SJCRH30 (cell line): ENCODE results near the gene GPR157. TPM values are rescaled to one million over a fixed set of nuclear protein-coding genes. Genes with fewer than 3 reads are reported as not detected.
"Not testable (repeated sequence)": the region's sequence is repeated elsewhere in the genome, so short reads cannot be mapped to it uniquely, and the experiment has no call there.

Experiments used
- DNase-seq, 2 experiments: peaks; one replicate each; pipeline ENCODE4 v3.0.0-alpha.2; 2015 to 2020
- H3K27ac ChIP-seq: fragments of 250-450 bp; sonication (Bioruptor Pico); 2 replicates; pipeline ENCODE4 v1.5.1; 2020; ENCODE audit warnings: mild to moderate bottlenecking, moderate library complexity
- H3K27me3 ChIP-seq: fragments of 250-450 bp; sonication (Bioruptor Pico); 2 replicates; pipeline ENCODE4 v1.5.1; 2020; ENCODE audit warnings: mild to moderate bottlenecking, moderate library complexity
- H3K36me3 ChIP-seq: fragments of 250-450 bp; sonication (Bioruptor Pico); 2 replicates; pipeline ENCODE4 v1.5.1; 2020; ENCODE audit warnings: mild to moderate bottlenecking, moderate library complexity
- H3K4me1 ChIP-seq: fragments of 250-450 bp; sonication (Bioruptor Pico); 2 replicates; pipeline ENCODE4 v1.5.1; 2020; ENCODE audit warnings: mild to moderate bottlenecking, moderate library complexity
- H3K4me3 ChIP-seq: fragments of 250-450 bp; sonication (Bioruptor Pico); 2 replicates; pipeline ENCODE4 v1.5.1; 2020; ENCODE audit warnings: mild to moderate bottlenecking, moderate library complexity
- H3K9me3 ChIP-seq: fragments of 250-450 bp; sonication (Bioruptor Pico); replicated peaks from 2 replicates; pipeline ENCODE4 v1.5.1; 2020; ENCODE audit warnings: mild to moderate bottlenecking, moderate library complexity
- total RNA-seq: library from RNA; depleted of rRNA; stranded (reverse); fragments of >200 nt; shearing (Covaris generic); gene quantifications from 2 replicates; pipeline ENCODE4 v1.2.3, GENCODE V29; 2014

GPR157 gene
- total RNA-seq, 1 experiment from 2014 or later = not detected

DNA sequence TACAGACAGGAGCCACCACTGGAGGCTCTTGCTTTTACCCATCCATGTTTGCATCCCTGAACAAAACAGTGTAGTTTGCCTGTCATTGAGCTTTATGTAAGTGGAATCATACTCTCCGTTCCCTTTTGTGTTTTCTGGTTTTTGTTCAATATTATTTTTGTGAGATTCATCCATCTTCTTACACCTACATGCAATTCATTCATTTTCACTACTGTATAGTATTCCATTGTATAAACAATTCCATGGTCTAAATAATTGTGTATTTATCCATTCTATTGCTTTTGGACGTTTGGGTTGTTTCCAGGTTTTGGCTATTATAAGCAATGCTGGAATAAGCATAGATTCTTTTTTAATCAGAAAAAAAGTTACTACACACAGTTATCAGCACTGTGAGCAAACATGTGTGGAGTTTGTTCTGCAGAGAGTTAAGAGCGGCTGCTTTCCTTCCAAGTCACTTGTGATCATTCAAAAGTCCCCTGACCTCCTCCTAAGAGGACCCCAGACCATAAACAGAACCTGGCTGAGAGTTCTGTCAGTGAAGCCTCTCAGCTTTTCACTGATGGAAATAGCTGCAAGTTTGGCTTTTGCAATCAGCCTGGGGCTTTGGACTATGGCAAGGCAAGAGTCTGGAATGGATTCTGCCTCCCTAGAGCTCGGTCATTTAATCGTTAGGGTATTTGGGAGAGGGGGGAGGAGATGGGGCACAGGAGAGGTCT, 5.1 kb upstream of the GPR157 start:
- H3K4me1 ChIP-seq = no peaks in the 10 kb centered on the region

DNA sequence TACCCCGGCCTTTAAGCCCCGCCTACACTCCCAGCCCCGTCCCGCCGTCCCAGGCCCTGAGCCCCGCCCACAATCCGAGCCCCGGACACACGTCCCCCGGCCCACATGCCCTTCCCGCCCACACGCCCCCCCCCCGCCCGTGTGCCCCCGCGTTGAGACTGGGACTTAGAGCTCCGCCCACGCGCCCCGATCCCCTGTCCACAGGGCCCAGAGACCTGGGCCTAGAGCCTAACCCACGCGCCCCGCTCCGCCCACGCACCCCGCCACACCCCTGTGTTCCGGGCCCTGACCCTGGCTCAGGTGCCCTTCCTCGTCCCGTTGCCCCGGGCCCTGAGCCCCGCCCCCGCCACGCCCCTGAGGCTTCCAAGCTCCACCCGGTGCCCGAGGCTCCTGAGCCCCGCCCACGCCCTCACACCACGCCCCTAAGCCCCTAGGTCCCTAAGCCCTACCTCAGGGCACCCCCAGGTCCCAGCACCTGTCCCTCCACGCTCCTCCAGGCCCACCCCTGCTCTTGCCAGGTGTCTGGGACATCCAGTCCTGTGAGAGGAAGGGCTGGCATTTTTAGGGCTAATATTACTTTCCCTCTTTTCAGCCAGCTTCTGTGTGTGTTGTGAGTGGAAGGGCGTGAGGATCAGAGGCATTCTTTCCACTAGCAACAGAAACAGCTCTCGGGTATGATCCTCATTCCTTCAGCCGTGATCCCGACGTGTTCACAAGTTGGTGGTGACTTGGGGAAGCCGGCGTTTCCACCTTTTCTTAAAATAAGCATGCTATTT, 552 bp upstream of the GPR157 start:
- H3K9me3 ChIP-seq = no peaks in the 10 kb centered on the region; the same call in 1 of the 2 replicates
- no peaks in the 10 kb centered on the region; the same call in 1 of the 2 replicates for H3K27me3 ChIP-seq
- no peak overlapping the region for H3K27ac ChIP-seq
- no peaks in the 10 kb centered on the region for H3K4me1 ChIP-seq
- no peak overlapping the region for H3K4me3 ChIP-seq
- DNase-seq = no peak
- no peaks in the 10 kb centered on the region for H3K36me3 ChIP-seq

More for the DNA sequence above, 5.1 kb upstream of the GPR157 start:
- no peaks in the 10 kb centered on the region for H3K36me3 ChIP-seq
- H3K27ac ChIP-seq = no peak overlapping the region
- H3K27me3 ChIP-seq = no peaks in the 10 kb centered on the region; the same call in 1 of the 2 replicates
- DNase-seq = no peak
- no peaks in the 10 kb centered on the region; the same call in 1 of the 2 replicates for H3K9me3 ChIP-seq
- H3K4me3 ChIP-seq = no peak overlapping the region

DNA sequence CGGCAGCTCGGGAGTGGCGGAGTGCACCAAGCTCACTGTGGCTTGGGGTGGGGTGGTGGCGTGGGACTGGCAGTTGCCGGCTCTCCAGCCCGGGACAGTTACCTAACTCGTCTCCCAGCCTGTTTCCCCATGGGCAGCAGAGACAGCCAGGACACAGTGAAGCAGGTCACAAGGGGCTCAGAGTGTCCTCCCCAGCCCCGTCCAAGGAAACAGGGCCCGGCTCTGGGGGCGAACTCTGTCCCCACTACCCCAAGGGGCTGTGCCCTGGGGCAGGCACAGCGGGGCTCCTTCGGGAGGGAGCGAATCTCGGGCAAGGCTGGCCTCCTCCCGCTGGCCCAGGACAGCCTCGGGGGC, 759 bp downstream of the GPR157 start:
- Histone ChIP-seq H3K4me1 (no peaks in the 10 kb centered on the region), H3K36me3 (no peaks in the 10 kb centered on the region), H3K4me3 (no peak overlapping the region), H3K9me3 (no peaks in the 10 kb centered on the region), H3K27ac (no peak overlapping the region), H3K27me3 (no peaks in the 10 kb centered on the region)
- no peak for DNase-seq

DNA sequence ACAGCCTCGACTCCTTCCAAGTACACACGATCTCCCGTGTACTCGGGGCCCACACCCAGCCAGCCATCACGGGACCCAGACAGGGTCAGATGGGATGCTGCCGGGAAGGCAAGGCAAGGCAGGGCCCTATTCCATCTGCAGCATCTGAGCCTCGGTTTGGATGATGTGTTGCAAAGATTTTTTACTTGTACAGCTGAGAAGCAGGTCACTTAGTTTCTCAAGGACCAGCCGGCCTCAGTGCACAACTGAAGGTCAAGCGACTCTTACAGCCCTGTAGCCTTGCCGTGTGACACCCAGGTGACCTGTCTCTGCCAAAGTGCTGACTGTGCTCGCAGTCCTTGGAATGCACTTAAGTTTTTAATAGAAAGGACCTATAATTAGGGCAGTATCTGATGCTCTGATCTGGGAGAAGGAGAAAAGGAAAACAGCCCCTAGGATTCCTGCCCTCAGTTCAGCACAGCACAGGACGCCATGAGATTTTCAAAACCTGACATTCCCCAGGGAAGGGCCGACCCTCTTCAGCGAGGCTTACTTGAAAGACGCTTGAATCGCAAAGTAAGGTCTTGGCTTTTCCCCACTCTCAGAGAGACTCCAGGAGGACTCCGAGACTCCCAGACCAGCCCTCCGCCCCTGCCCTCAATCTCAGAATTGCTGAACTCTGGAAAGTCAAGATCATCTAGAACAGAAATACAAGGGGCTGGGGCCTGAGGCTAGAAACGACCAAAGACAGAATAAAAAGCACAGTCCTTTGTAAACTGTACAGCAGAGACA, 1.3 kb downstream of the GPR157 start:
- no peak for DNase-seq
- Histone ChIP-seq H3K4me1 (no peaks in the 10 kb centered on the region), H3K4me3 (no peak overlapping the region), H3K27ac (no peak overlapping the region), H3K36me3 (no peaks in the 10 kb centered on the region), H3K9me3 (no peaks in the 10 kb centered on the region), H3K27me3 (no peaks in the 10 kb centered on the region)

DNA sequence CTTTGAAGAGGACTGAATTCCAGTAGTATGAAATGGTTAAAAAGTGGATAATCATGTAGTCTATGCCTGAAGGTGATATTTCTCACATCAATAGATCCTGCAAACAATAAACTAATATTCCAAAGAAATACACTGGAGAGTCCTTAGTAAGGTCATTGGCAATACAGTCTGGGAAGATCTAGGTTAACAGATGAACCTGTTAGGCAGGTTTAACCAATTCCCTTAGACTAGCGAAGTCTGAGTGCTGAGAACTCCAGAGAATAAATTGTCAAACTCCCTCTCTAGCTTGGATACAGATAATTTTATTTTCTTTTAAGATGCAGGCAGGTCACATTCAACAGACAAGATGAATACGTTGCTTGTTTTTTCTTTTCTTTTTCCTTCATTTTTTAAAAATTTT, 2.4 kb downstream of the GPR157 start:
- Histone ChIP-seq H3K27ac (no peak overlapping the region), H3K27me3 (no peaks in the 10 kb centered on the region), H3K4me1 (no peaks in the 10 kb centered on the region), H3K36me3 (no peaks in the 10 kb centered on the region), H3K9me3 (no peaks in the 10 kb centered on the region), H3K4me3 (no peak overlapping the region)
- DNase-seq = no peak

DNA sequence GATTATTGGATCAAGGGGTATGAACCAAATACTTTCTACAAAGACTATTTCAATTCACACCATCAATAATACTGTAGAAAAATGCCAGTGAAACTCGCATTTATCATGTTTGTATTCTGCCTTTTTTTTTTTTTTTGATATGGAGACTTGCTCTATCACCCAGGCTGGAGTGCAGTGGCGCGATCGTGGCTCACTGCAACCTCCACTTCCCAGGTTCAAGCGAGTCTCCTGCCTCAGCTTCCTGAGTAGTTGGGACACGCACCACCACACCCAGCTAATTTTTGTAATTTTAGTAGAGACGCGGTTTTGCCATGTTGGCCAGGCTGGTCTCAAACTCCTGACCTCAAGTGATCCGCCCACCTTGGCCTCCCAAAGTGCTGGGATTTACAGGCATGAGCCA, 3.1 kb downstream of the GPR157 start:
- not testable (repeated sequence) for H3K36me3 ChIP-seq, H3K27me3 ChIP-seq, H3K27ac ChIP-seq, H3K9me3 ChIP-seq, H3K4me1 ChIP-seq, DNase-seq, H3K4me3 ChIP-seq

DNA sequence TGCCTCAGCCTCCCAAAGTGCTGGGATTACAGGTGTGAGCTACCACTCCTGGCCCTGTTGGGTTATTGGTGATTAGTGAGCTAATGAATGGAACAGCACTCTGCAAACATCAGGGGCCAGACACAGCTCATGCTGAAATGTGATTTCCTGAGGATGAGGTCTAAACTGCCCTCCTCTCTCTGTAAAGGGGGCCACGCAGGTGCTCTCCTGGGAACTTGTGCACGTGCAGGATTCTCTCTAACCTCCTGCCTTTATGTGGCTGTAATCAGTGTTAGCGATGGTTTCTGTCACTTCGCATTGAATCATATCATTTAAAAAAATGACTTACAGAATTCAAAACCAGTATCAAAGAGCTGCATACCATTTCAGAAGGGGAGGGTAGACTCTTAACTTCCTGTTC, 3.6 kb downstream of the GPR157 start:
- Histone ChIP-seq H3K27ac (no peak overlapping the region), H3K36me3 (no peaks in the 10 kb centered on the region), H3K27me3 (no peaks in the 10 kb centered on the region), H3K4me3 (no peak overlapping the region), H3K4me1 (no peaks in the 10 kb centered on the region), H3K9me3 (no peaks in the 10 kb centered on the region)
- no peak for DNase-seq

DNA sequence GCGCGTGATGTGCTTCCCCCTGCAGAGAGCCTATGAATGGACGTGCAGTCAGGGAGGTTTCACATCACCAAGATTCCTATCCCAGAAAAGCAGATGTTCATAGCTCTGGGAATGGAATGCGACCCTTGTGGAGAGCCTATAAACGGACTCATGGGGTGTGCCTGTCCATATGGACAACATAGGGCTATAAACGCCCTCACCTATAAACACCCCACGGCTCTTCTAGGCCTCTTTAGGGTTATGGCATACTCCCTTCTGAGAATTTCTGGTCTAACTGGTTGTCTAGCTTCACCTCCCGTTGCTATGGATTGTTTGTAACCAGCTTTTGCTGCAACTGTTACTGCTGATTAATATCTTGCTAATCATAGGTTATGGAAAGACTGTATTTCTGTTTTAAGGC, 4.5 kb downstream of the GPR157 start:
- H3K4me1 ChIP-seq, H3K27me3 ChIP-seq, H3K27ac ChIP-seq, H3K9me3 ChIP-seq, DNase-seq, H3K4me3 ChIP-seq, H3K36me3 ChIP-seq: not testable (repeated sequence)

DNA sequence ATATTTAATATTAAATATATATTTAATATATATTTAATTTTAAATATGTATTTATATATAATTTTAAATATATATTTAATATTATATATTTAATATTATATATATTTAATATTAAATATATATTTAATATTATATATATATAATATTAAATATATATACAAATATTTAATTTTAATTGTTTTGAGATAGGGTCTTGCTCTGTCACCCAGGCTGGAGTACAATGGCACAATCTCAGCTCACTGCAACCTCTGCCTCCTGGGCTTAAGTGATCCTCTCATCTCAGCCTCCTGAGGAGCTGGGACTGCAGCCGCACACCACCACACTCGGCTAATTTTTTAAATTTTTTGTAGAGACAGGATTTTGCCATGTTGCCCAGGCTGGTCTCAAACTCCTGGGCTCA, 5.2 kb downstream of the GPR157 start:
- H3K4me3 ChIP-seq = not testable (repeated sequence)

DNA sequence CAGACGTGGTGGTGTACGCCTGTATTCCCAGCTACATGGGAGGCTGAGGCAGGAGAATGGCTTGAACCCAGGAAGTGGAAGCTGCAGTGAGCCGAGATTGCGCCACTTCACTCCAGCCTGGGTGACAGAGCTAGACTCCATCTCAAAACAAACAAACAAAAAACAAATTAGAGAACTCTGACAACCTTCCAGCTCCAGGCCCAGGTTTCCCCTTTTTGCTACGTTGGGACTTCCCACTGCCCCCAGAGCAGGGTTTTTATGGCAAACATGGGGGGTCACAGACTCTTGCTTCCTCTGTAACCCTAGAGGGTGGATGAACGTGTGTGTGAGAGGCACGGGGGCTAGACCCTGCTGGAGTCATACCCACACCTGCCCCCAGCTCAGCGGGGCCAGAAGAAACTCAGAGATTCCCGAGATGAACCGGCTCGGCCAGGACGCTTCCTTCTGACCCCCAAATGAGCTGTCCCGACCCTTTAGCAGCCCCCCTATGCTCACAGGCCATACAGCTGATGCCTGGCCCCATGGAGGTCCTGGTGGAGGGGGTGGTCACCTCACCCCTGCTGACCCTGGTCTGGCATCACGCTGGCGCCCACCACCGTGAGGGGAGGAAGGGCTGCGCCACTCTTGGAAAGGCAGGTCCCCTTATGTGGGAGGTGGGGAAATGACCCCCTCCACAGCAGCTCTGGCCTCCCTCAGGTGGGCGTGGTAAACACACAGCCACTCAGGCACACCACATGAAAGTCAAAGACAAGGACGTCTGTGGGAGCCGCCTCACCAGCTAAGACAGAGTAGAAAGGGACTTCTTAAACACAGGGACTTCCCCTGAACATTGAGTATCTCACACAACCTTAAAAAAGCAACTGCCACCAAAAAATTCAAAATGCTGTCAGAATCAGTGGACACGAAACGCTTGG, 7.1 kb downstream of the GPR157 start:
- Histone ChIP-seq H3K36me3 (no peaks in the 10 kb centered on the region), H3K9me3 (no peaks in the 10 kb centered on the region), H3K27me3 (peaks cover 9% of the 10 kb centered on the region; the same call in 1 of the 2 replicates), H3K4me1 (no peaks in the 10 kb centered on the region), H3K27ac (no peak overlapping the region), H3K4me3 (no peak overlapping the region)
- DNase-seq = no peak

More for the DNA sequence above, 5.2 kb downstream of the GPR157 start:
- H3K9me3 ChIP-seq, H3K27me3 ChIP-seq, H3K36me3 ChIP-seq, H3K4me1 ChIP-seq, DNase-seq, H3K27ac ChIP-seq: not testable (repeated sequence)

DNA sequence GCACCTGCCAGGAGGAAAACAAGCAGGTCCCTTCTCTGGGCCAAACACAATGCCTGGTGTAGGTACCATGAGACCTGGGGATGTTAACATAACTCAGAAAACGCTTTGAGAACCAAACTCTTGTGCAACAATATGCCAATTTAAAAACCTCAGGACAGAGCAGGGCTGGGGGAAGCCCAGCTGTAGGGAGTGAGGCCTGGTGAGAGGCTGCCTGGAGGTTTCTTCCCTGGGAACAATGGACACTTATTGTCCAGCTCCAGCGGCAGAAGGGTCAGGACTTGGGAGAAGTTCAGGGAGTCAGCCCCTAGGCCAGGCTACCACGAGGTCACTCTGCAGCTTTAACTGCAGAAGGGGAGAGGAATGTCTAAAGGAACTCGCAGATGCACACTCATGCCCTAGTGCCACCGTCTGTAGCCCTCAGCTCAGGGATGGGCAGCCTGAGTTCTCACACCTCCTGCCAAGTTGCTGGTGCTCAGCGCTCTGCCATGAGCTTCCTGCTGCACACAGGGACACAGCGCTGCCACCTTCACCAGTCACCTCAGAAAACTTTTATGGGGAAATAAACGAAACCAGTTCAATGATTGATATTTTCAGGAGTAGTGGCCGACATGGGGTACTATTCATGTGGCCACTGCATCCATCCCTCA, 8.5 kb downstream of the GPR157 start:
- DNase-seq = no peak

DNA sequence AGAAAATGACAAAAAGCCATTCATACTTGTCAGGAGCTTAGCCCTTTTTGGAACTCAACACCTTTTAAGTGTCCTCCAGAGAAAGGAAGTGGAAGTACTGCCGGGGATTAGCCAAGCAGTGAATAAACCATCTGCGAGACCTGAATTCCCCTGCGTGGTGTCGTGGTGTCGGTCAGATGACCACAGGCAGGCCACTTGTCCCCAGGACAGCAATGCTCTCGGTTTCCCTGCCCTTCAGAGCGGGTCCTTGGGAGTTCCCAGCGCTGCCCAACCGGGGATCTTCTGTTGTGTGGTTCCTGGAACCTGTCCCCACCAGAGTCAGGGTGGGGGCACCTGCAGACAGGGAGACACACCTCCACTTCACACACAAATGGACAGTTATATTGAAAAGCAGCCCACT, 9.2 kb downstream of the GPR157 start:
- H3K27me3 ChIP-seq = peaks cover 9% of the 10 kb centered on the region; the same call in 1 of the 2 replicates
- no peak for DNase-seq
- H3K36me3 ChIP-seq = no peaks in the 10 kb centered on the region
- no peak overlapping the region for H3K27ac ChIP-seq
- no peaks in the 10 kb centered on the region for H3K9me3 ChIP-seq
- H3K4me1 ChIP-seq = no peaks in the 10 kb centered on the region
- H3K4me3 ChIP-seq = no peak overlapping the region

More for the DNA sequence above, 8.5 kb downstream of the GPR157 start:
- Histone ChIP-seq H3K4me3 (no peak overlapping the region), H3K27ac (no peak overlapping the region), H3K9me3 (no peaks in the 10 kb centered on the region), H3K4me1 (no peaks in the 10 kb centered on the region), H3K27me3 (peaks cover 9% of the 10 kb centered on the region; the same call in 1 of the 2 replicates), H3K36me3 (no peaks in the 10 kb centered on the region)

DNA sequence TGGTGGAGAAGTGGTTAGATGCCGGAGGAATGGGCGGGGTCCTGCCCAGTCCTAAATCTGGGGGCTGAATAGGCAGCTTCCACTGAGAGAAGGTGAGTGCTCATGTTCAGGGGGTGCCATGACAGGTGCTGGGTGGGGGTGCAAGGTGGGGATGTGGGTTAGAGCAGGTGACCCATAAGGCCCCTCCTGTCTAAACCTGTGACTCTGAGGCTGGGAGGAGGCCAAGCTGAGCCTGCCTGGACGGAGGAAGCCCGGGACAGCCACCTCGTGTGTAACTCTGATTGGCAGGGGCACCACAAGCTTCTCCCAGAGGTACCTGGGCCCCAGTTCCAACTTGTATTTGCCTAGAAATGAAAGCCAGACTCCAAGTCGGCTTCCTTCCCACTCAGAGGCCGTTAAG, 10.7 kb downstream of the GPR157 start:
- no peak overlapping the region for H3K4me3 ChIP-seq
- no peaks in the 10 kb centered on the region for H3K4me1 ChIP-seq
- no peak for DNase-seq
- peaks cover 13% of the 10 kb centered on the region for H3K27me3 ChIP-seq
- no peak overlapping the region for H3K27ac ChIP-seq
- no peaks in the 10 kb centered on the region for H3K36me3 ChIP-seq
- no peaks in the 10 kb centered on the region for H3K9me3 ChIP-seq
